Activated effector memory CD4-positive, alpha-beta T cell treated with Interleukin-2 at 50 U/mL for 16 hours (primary cell): ENCODE measurements around the gene SLC12A8.
A peak's percentile ranks its signal among the peaks of the same experiment; 100 is the strongest.

ENCODE experiments used
- DNase-seq: peaks from one replicate; pipeline ENCODE4 v3.0.0-alpha.2; 2020

Gene SLC12A8

GRCh38 chr3:125150525-125151441 is 61.8 kb downstream of the SLC12A8 start:
- DNase-seq: no peak

- no peak for DNase-seq
Measured at GRCh38 chr3:125149462-125149861, 63.1 kb downstream of the SLC12A8 start.

- no peak for DNase-seq
Measured at GRCh38 chr3:125148836-125149235, 63.7 kb downstream of the SLC12A8 start.

GRCh38 chr3:125148016-125148812 is 64.3 kb downstream of the SLC12A8 start:
- no peak for DNase-seq

DNA sequence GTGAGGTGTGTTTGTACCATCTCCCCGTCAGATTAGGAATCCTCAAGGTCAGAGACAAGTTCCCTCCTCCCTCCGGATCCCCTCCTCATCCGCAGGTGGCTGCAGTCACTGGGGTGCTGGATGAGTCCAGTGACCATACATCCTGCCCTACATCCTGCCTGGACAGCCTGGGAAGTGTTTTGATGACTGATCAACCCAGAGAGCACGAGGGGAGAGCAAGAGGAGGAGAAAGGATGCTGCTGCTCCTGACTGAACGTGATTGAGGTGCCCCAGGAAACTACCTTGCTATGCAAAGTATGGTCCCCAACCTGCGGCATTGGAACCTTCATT is 65.1 kb downstream of the SLC12A8 start:
- no peak for DNase-seq

DNA sequence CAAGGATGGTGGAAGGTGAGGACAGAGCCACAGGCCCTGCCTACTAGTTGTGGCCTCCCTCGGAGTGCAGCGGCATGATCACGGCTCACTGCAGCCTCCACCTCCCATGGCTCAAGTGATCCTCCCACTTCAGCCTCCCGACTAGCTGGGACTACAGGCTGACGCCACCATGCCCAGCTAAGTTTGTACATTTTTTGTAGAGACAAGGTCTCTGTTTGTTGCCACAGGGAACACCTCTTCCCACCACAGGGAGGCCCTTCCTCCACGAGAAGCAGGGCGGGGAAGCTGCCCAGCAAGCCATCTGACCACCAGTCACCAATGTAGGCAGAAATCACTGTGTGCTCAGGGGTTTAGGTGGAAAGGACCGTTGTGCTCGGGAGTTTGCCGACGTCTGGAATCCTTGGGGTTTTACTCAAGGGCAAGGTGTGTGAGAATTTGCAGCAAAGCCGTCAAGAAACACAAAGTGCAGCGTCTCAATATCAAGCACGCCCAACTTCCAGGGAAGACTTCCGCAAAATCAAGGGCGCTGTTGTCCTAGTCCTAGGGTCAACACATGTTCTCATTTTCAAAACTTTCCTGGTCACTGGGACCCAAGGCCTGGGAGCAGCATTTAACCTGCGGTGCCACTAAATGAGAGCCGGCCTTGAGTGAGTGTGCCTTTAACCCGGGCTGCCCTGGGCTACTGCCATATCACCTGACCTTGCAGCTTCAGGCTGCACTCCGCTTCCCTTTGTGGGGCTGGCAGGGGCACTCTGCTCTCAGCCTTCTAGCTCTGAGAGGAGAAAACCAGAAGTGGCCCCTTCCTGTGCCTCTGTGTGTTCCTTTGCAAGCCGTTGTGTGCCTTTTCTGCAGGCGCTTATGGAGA is 65.7 kb downstream of the SLC12A8 start:
- no peak for DNase-seq

DNA sequence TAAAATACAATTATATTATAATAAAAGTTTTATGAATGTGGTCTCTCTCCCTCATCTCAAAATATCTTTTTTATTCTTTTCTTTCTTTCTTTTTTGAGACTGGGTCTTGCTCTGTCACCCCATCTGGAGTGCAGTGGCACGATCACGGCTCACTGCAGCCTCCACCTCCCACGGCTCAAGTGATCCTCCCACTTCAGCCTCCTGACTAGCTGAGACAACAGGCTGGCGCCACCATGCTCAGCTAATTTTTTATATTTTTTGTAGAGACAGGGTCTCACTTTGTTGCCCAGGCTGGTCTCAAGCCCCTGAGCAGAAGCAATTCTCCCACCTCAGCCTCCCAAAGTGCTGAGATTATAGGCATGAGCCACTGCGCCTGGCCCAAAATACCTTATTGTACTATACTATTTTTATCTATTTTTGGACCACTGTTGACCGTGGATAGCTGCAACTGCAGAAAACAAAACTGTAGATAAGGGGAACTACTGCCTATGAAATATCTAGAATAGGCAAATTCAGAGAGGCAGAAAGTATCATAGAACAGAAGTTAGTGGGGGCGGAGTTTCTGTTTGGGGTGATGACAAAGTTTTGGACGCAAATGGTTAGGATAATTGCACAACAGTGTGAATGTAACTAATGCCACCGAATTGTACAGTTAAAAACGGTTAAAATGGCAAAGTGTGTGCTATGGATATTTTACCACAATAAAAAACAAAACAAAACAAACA is 66.6 kb downstream of the SLC12A8 start:
- DNase-seq: no peak

DNA sequence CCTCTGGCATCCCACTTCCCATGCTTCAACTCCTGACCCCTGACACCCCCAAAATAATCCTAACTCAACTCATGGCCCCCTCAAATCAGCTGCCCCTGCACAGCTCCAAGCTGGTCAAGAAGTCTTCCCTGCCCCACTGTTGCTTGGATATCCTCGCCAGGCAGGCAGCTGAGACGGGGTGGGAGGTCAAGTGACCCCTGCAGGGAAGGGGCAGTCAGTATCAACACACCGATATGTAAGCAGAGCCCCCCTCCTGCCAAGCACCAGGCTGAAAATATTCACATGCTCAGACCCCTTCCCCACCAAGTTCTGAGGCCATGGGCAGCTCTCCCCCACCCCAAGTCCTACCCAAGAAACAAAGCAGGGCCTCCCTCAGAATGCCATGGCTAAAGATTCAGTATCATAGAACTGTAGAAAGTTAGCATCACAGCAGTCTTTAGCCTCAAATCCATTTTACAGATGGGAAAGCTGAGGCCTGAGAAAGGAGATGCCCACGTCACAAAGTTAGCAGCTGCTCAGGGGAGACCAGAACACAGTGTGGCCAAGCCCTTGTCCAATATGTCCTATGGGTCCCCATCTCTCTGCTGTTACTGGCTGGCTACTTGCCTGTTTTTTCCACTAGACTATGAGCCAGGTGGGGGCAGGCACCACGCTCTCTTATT is 67.8 kb downstream of the SLC12A8 start:
- DNase-seq: no peak

DNA sequence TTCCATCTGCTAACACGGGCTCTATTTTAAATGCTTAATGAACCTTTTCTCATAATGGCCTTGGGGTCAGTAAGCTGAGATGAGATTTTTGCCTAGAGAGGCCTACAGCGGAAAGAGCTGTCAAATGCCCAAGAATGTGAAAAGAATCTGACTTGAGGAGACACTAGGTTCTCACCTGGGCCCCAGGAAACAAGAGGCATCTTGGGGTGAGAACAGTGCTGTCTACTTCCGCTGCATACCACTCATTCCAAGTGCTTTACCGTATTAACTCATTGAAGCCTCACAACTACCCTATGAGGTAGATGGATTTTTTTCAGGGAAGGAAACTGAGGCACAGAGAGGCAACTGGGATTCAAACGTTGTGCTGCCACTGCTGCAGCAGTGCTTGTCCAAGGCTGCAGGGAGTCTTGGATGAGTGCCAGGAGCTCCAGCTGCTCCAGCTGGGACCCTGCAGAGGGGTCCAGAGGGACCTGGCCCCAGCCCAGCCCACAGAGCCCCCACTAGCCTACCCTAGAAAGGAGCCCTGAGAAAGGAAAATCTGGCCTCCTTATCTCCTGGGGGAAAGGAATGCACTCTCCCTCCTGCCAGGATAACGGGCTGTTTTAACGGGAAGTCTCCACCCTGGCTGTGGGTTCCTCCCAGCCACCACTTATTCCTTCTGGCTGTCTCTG is 68.4 kb downstream of the SLC12A8 start:
- no peak for DNase-seq

DNA sequence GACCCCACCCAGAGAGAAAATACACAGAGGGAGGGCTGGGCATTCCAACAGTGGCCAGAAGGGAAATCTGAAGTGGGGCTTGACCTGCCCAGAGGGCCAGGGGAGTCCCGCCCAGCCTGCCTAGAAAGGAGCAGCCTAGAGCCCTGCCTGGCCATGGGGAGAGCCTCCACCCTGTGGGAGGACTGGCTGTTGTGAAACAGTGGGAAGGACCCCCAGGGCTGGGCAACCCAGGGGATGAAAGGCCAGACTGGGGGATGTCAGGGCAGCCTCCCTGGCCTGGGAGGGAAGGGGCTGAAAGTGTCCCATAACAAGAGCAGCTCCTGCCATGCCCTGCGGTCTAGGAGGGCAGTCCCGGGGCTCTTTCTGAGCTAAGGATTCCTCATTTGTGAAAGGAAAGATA is 69.0 kb downstream of the SLC12A8 start:
- DNase-seq: no peak

- no peak for DNase-seq
Measured at GRCh38 chr3:125142940-125143339, 69.6 kb downstream of the SLC12A8 start.

DNA sequence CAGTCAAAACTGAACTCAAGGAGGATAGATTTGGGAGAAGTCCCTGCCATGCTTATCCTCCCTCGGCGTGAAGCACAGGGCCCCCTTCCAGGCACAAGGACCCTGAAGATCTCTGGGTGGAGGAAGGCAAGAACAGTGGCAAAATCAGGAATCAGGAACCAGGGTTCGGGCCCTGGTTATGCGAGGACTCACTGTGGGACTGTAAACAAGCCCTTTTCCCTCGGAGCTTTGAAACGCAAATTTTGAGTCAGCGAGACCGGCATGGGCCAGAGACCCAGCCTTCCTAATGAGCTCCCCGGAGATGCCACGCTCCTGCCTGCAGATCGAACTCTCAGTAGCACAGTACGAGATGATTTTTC is 70.1 kb downstream of the SLC12A8 start:
- no peak for DNase-seq

- DNase-seq: peak; percentile 69
Measured at GRCh38 chr3:125141596-125142419, 70.7 kb downstream of the SLC12A8 start.

GRCh38 chr3:125140818-125141595 is 71.5 kb downstream of the SLC12A8 start:
- no peak for DNase-seq

DNA sequence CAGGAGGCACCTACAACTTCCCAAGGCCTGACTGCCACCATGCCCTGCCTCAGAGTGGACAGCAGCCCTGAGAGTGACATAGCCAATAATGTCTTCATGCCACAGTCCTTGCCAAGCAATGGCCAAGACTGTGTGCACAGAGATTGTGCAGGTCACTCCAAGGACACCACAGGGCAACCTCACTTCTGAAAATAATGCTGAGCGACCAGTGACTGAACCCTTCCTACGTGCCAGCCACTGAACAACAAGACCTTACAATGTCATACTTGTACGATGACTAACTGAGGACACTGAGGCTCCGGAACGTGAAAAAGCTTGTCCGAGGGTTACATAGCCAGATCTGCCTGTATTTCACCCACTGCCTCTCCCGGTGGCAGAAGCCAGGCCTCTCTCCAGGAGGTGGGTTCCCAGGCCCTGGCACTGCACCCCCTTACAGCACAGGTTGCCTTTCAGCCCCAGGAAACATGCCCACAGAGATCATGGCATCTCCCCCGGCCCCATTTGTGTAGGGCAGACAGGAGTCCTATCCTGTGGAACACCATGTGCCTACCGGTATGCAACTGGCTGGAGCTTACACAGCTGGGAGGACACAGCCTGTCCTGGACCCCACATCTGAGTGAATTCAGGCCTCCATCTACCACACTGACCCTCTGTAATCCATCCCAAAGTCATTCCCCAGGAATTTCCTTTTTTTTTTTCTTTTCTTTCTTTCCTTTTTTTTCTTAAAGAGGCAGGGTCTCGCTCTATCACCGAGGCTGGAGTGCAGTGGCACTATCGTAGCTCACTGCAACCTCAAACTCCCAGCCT is 72.3 kb downstream of the SLC12A8 start:
- no peak for DNase-seq

DNA sequence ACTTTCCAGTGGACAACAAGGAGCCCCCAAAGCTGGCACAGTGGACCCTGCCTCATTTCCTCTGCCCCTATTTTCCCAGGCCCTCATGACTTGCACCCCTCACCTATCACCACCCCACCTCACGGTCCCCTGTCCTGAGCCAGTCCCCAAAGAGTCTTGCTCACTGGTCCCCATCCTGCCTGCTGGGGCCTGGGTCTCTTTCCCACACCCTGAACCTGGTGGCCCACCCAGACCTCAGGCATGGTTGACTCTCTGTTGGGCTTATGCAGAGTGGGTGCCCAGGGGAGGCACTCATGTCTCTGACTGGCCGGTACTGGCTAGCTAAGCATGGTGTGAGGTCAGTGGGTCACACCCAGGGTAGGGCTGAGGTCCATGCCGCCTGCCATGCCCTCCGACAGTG is 73.2 kb downstream of the SLC12A8 start:
- DNase-seq: no peak

GRCh38 chr3:125137358-125138033 is 75.1 kb downstream of the SLC12A8 start:
- DNase-seq: no peak

GRCh38 chr3:125136966-125137357 is 75.6 kb downstream of the SLC12A8 start:
- no peak for DNase-seq
